GM19468 (cell line): ENCODE results near the gene NUP188.
"Not testable (repeated sequence)": the region's sequence is repeated elsewhere in the genome, so short reads cannot be mapped to it uniquely, and the experiment has no call there.

Experiments
- ATAC-seq: cut with Tn5 transposase; IDR thresholded peaks from one replicate; pipeline ENCODE4 v1.9.1; 2021; ENCODE audit warnings: mild to moderate bottlenecking, moderate library complexity, moderate number of reproducible peaks; ENCODE audit not compliant: unreplicated experiment; ENCODE audit errors: extremely low read depth

Gene NUP188

DNA sequence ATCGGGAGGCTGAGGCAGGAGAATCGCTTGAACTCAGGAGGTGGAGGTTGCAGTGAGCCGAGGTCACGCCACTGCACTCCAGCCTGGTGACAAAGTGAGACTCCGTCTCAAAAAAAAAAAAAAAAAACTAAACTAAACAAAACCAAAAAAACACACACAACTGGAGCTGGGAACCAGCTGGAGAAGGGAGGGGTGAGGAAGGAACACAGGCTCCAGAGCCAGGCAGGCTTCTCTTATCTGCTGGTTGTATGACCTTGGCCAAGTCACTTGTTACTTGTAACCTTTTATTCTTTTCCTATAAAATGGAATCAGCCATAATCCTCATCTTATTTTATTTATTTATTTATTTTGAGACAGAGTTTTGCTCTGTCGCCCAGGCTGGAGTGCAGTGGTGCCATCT is 56.7 kb downstream of the NUP188 start:
- not testable (repeated sequence) for ATAC-seq

- ATAC-seq = no peak
These were observed 58.0 kb downstream of the NUP188 start for GRCh38 chr9:129005336-129005997.

DNA sequence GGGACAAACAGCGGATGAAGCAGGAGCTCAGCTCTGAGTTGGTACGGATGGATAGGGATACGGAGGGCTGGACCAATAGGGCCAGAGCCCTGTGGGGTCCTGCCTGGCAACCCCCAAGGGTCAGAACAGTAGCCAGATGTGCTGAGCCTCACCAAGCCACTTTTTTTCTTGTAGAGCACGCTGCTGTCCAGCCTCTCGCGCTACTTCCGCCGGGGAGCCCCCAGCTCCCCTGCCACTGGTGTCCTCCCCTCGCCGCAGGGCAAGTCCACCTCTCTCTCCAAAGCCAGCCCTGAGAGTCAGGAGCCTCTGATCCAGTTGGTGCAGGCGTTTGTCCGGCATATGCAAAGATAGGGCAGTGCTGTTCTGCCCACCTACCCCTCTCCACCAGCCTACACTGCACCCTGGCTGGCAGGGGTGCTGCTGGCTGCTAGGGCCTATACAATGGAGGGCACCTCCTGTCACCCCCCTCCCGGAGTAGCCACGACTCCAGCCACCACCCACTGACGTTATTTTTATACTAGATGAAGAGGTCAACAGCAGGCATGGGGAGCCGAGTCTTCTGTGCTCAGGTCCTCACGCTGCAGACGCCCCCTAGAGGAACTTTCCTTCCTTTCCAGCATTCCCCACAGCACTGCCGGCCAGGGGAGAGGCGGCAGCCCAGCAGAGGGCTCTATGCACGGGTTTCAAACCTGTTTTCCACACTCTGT is 59.0 kb downstream of the NUP188 start:
- no peak for ATAC-seq

DNA sequence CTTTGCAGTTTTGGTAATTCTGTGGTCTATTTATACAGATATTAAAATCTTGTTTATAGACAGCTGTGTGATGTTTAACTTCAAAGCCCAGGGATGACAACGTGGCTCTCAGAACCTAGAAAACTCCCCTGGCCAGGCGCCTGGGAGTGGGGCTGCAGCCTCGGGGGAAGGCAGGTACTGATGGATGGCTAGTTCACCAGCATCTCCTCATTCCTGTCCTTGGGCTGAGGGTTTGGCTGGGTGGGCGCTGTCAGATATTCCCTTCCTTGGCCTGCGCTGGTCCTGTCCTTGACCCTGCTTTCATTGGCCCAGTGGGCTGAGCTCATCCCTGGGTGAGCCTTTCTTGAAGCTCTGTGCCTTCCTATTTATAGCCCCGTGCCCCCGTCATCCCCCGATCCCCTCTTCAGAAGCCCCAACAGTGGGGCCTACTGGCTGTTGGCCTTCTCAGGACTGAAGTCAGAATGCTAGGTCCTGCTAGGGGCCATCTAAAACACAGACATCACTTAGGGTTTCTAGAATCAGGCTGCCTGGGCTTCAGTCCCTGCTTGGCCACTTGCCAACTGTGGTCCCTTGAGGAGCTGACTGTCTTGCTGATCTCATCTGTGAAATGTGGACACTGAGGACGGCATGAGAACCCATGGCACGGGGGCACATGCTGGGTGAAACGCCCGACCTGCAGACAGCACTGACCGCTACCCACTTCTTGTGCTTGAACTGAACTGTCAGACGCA is 59.7 kb downstream of the NUP188 start:
- no peak for ATAC-seq

GRCh38 chr9:129007766-129008468 is 60.4 kb downstream of the NUP188 start:
- no peak for ATAC-seq

DNA sequence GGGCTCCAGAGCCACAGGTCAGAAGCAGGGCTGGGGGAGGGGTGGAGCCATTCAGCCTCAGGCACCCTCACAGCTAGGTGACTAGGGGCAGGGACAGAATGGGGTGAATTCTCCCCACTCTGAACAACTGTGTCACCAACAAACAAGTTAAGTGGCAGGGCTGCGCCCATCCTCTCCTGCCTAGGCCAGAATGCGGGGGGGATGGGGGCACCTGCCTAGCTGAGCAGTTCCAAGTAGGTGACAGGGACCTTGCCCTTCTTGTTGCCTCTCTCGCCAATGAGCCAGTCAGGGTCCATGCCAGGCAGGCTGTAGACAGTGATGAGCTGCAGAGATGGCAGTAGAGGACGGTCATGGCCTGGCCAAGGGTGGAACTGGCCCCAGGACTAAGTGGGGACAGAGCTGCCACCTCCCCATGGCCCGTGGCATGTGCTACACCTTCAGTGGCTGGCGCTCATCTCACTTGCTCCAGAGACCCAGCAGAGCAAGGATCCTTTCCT is 61.0 kb downstream of the NUP188 start:
- ATAC-seq = no peak

DNA sequence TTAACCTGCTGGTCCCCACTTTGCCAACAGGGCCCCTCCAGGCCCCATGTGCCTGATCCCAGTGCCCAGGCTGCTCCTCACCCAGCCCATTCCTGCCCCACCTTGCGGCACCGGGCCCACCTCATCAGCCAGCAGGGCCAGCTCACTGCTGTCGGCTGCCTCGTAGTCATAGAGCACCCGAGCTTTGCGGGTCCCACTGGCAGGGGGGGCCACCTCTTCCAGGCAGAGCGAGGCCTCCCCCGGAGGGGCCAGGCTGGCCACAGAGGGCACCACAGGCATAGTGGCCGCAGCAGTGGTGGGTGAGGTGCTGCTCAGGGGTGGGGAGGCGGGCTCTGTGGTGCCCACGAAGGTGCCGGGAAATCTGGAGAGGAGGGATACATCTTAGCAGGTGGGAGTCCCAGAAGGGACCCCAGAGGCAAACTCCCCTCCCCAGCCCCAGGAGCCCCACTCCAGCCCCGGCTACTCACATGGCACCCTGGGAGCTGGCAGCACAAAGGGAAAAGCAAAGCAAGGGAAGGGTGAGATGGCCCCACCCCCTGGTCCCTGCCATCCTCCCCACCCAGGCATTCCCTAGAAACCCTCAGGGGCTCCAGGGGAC is 61.6 kb downstream of the NUP188 start:
- no peak for ATAC-seq

DNA sequence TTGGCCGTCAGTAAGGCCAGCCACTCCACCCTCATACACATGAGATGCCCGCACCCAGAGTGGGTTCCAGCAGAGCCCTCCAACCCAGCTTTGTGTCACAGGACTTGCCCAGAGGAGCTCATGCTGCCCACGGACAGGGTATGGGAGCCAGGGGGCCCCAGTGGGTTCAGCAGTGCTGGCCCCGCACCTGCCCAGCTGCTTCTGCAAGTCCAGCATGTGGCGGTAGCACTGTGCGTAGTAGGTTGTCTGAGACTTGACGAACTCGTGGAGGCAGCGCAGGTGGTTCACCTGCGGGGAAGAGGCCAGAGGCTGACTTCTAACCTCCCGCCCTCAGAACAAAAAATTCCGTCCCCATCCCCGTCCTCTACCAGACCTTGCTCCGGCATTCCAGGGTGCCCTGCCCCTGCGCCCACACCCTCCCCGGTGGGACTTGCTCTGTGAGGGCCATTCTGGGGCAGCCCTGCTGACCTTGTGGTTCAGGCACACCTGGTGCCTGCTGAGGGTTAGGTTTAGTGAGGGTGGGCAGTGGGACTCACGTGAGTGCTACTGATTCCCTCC is 62.2 kb downstream of the NUP188 start:
- ATAC-seq = no peak

DNA sequence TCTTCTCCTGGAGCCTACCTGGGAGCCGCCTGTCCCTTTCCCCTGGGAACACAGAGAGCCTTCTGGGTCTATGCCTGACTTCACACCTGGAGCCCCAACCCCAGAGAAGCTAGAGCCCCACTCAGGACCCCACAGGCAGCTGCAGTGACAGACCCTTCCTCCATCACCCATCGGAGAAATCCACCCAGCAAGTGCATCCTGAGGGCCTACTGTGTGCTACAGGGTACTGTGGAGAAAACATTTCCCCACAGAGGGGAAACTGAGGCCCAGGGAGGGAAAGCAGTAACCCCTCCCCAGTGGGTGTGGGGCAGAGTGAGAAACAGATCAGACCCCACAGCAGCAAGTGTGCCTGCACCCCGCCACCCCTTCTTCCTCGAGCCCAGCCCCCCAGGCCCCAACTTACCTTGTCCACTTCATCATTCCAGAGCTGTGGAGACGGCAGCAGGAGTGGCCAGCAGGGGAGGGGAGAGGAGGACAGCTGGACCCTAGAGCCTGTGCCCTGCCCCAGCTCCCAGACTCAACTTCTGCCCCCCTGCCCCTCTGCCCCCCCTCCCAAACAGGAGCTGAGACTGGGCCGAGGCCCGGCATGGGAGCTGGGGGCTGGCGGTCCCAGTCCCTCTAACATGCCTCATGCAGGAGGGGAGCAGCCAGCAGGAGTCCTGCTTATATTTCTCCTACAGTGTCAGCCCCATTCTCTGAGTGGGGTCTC is 62.9 kb downstream of the NUP188 start:
- no peak for ATAC-seq

GRCh38 chr9:129011170-129011569 is 63.7 kb downstream of the NUP188 start:
- no peak for ATAC-seq

DNA sequence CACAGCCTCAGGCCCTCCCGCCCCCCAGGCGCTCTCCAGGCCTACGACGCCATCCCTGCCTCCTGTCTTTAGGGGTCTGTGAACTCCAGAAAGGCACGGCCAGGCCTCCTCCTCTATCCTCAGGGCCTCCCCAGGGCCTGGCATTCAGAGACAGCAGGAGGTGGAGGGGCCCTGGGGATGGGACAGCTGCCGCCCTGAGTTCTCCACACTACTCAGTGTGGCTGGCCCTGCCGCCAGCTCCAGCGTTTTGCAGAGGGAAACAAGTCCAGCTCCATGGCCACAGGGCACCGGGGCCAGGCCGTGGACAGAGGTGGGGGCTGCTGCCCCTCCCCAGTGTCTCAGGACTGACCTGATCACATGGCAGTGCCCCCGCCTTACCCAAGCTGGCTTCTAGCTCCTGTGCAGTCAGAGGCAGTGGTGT is 64.3 kb downstream of the NUP188 start:
- no peak for ATAC-seq

DNA sequence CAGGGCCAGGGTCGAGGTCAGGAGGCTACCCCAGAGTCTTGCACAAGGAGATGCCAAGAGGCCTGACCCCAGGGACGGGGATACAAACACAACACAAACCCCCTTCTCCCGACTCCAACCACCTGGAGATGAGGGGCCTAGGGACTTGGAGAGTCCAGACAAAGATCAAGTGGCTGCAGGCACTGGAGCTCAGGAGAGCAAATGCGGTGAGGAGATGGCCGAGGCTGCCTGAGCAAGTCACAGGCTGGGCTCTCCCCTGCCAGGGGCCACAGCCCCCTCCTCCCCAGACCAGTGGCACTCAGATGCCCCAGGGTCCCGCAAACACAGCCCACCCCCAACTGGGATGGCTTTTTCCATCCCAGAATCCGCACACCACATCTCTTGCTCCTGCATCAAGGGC is 64.8 kb downstream of the NUP188 start:
- ATAC-seq = no peak

- ATAC-seq = no peak
These were observed 65.5 kb downstream of the NUP188 start for GRCh38 chr9:129012893-129013448.

- ATAC-seq = no peak
These were observed 66.2 kb downstream of the NUP188 start for GRCh38 chr9:129013674-129014073.

DNA sequence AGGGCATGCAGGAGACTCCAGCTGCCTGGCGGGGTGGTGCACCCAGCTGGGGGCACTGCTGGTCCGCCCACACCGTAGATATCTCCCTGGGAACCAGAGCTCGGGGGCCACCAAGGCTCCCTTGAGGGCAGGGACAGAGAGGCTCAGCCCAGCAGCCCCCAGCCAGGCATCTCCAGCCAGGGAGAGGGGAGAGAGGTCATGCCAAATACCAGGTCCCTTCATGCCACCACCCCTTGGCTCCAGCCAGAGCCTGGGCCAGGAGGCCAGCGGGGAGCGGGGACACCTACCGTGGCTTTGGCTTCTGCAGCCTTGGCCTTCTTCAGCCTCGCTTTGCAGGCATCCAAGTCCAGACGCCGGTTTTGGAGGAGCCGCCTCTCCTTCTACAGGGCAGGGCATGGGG is 66.6 kb downstream of the NUP188 start:
- no peak for ATAC-seq

DNA sequence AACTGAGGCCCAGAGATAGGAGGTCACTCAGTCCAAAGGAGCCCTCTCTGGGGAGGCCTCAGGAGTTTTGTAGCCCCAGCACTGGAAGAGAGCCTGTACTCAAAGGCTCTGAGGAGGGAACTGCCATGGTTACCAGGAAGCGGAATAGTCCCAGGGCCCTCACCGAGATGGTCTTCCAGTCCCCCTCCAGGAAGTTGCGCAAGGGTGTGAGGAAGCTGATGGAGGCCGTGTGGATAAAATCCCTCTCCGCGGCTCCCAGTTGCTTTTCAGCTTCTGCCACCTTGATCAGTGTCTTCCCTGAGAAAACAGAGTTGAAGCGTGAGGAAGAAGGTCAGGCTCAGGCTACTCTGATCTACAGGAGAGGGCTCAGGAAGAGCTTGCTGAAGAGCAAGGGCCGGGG is 67.1 kb downstream of the NUP188 start:
- no peak for ATAC-seq

GRCh38 chr9:129021091-129021490 is 73.6 kb downstream of the NUP188 start:
- ATAC-seq = no peak

GRCh38 chr9:129022037-129022436 is 74.5 kb downstream of the NUP188 start:
- no peak for ATAC-seq
